Endothelial cell of umbilical vein (primary cell): ENCODE results near the gene MAPK8IP3. TPM values are rescaled to one million over a fixed set of nuclear protein-coding genes. Genes with fewer than 3 reads are reported as not detected.

Experiments used
- BruUV-seq: library from RNA; stranded (reverse); fragments of 400-500 nt; replicated peaks from 2 replicates; lab custom pipeline; 2021; lab: Mats Ljungman, UMichigan
- CTCF ChIA-PET: fragments of 300-600, 350-600 bp; sonication (Branson Sonifier 250); formaldehyde crosslinking; loops from one replicate; lab custom pipeline; 2021; ENCODE audit warnings: antibody characterized with exemption, inconsistent platforms; lab: Charles Lee
- POLR2A ChIA-PET: fragments of 300-600, 350-600 bp; sonication (Branson Sonifier 250); formaldehyde crosslinking; loops from one replicate; lab custom pipeline; 2021; ENCODE audit warnings: antibody characterized with exemption, inconsistent platforms; lab: Charles Lee
- DNase-seq: peaks from one replicate; pipeline ENCODE4 v3.0.0-alpha.2; 2011; ENCODE audit warnings: low read depth, low spot score
- FAIRE-seq: peaks from 2 replicates; lab custom pipeline; 2011; peaks lifted over from hg19 to GRCh38; lab: Jason Lieb, UNC
- H2AFZ ChIP-seq: 2 replicates; pipeline ENCODE4 v1.6.0; 2012; ENCODE audit warnings: low read depth, low read length, control low read depth, inconsistent platforms
- H3K27ac ChIP-seq: 2 replicates; pipeline ENCODE4 v1.5.1; 2011; ENCODE audit warnings: low read depth, mild to moderate bottlenecking, control low read depth, low read length, moderate library complexity; ENCODE audit not compliant: insufficient read depth
- H3K27me3 ChIP-seq, 2 experiments: 2 replicates each; pipeline versions ENCODE4 v1.6.0 to v1.6.1; 2011; ENCODE audit warnings: low read length in 2 of 2, mixed read lengths in 1 of 2; ENCODE audit not compliant: control insufficient read depth in 2 of 2, insufficient read depth in 2 of 2
- H3K36me3 ChIP-seq, 2 experiments: 2 replicates in 1 of 2; 3 replicates in 1 of 2; pipeline ENCODE4 v1.5.1; 2011; ENCODE audit warnings: low read length in 2 of 2, mild to moderate bottlenecking in 1 of 2, moderate library complexity in 1 of 2; ENCODE audit not compliant: control insufficient read depth in 2 of 2, insufficient read depth in 2 of 2; ENCODE audit errors: extremely low read depth in 1 of 2
- H3K4me1 ChIP-seq: 3 replicates; pipeline ENCODE4 v1.5.1; 2011; ENCODE audit warnings: mild to moderate bottlenecking, low read length; ENCODE audit not compliant: control insufficient read depth, insufficient read depth; ENCODE audit errors: extremely low read depth
- H3K4me2 ChIP-seq: 2 replicates; pipeline ENCODE4 v1.6.1; 2011; ENCODE audit warnings: low read length, control low read depth, mixed read lengths; ENCODE audit not compliant: insufficient read depth
- H3K4me3 ChIP-seq, 3 experiments: fragments of 200-600 bp in 1 of 3; sonication (generic), shearing (Covaris generic) in 1 of 3; replicated peaks in 1 of 3; 2 replicates each; pipeline ENCODE4 v1.5.1; 2011 to 2016; ENCODE audit warnings: control low read depth in 3 of 3, low read length in 3 of 3, mild to moderate bottlenecking in 2 of 3, inconsistent platforms in 1 of 3, low read depth in 1 of 3, moderate library complexity in 1 of 3; ENCODE audit not compliant: insufficient read depth in 1 of 3
- H3K79me2 ChIP-seq: 2 replicates; pipeline ENCODE4 v1.6.0; 2012; ENCODE audit warnings: low read length, inconsistent platforms; ENCODE audit not compliant: control insufficient read depth, insufficient read depth
- H3K9ac ChIP-seq: replicated peaks from 2 replicates; pipeline ENCODE3; 2011; ENCODE audit warnings: low read length, control low read depth; ENCODE audit not compliant: insufficient read depth; ENCODE audit errors: extremely low read depth
- H3K9me1 ChIP-seq: replicated peaks from 3 replicates; pipeline ENCODE4 v1.6.0; 2011; ENCODE audit warnings: mild to moderate bottlenecking, low read length; ENCODE audit not compliant: control insufficient read depth, insufficient read depth; ENCODE audit errors: extremely low read depth
- H3K9me3 ChIP-seq: replicated peaks from 2 replicates; pipeline ENCODE4 v1.5.1; 2012; ENCODE audit warnings: low read length, inconsistent platforms; ENCODE audit not compliant: control insufficient read depth, insufficient read depth
- H4K20me1 ChIP-seq: replicated peaks from 2 replicates; pipeline ENCODE3; 2011; ENCODE audit warnings: mild to moderate bottlenecking, low read length; ENCODE audit not compliant: control insufficient read depth, insufficient read depth; ENCODE audit errors: extremely low read depth
- CTCF ChIP-seq, 2 donors: IDR thresholded peaks; 1 replicate in 1 of 2; 2 replicates in 1 of 2; pipeline ENCODE4 v1.5.1; 2011; ENCODE audit warnings: low read length in 2 of 2, mild to moderate bottlenecking in 2 of 2, moderate library complexity in 2 of 2, control low read depth in 1 of 2, inconsistent platforms in 1 of 2, low read depth in 1 of 2; ENCODE audit not compliant: insufficient read depth in 1 of 2; ENCODE audit errors: extremely low read depth in 1 of 2
- EZH2 ChIP-seq: IDR thresholded peaks from 2 replicates; pipeline ENCODE4 v1.6.1; 2012; ENCODE audit warnings: borderline replicate concordance, low read depth, mild to moderate bottlenecking, moderate library complexity, low read length, inconsistent platforms; ENCODE audit not compliant: severe bottlenecking
- FOS ChIP-seq: IDR thresholded peaks from 2 replicates; pipeline ENCODE4 v1.6.1; 2011; ENCODE audit warnings: mild to moderate bottlenecking, low read length, moderate library complexity, borderline replicate concordance; ENCODE audit not compliant: insufficient read depth
- GATA2 ChIP-seq: IDR thresholded peaks from 2 replicates; pipeline ENCODE4 v1.7.0; 2011; ENCODE audit warnings: low read depth, mild to moderate bottlenecking, moderate library complexity, mixed read lengths, low read length; ENCODE audit not compliant: insufficient read length, insufficient read depth
- JUN ChIP-seq: IDR thresholded peaks from 2 replicates; pipeline ENCODE4 v1.6.1; 2011; ENCODE audit warnings: borderline replicate concordance, low read depth; ENCODE audit not compliant: insufficient read length, insufficient read depth
- MAX ChIP-seq: IDR thresholded peaks from 2 replicates; pipeline ENCODE4 v1.6.1; 2011; ENCODE audit not compliant: insufficient read depth, insufficient read length
- MYC ChIP-seq: IDR thresholded peaks from one replicate; pipeline ENCODE4 v1.6.1; 2011; ENCODE audit warnings: mild to moderate bottlenecking, low read depth, low read length
- POLR2A ChIP-seq: IDR thresholded peaks from 2 replicates; pipeline ENCODE4 v1.6.1; 2012; ENCODE audit warnings: low read depth, mild to moderate bottlenecking, control low read depth, low read length
- POLR2AphosphoS5 ChIP-seq: IDR thresholded peaks from 2 replicates; pipeline ENCODE4 v1.6.1; 2012; ENCODE audit warnings: low read depth, mild to moderate bottlenecking, control low read depth, low read length, moderate library complexity; ENCODE audit not compliant: insufficient read depth
- dilution Hi-C: fragments of 300-500 bp; cut with MboI; formaldehyde crosslinking; loops from one replicate; pipeline ENCODE4 v1.15.0; 2019; ENCODE audit warnings: low sequenced_read_pairs; ENCODE audit not compliant: extremely low pct_ligation_motif_present
- intact Hi-C: fragments of 100-400 bp; cut with micrococcal nuclease; formaldehyde crosslinking; loops from one replicate; pipeline ENCODE4 v1.10.0; 2022
- polyA plus RNA-seq, 4 experiments: library from polyadenylated mRNA; depleted of rRNA in 3 of 4; stranded (reverse) in 3 of 4; unstranded in 1 of 4; fragments of >200 nt; gene quantifications; 2 replicates each; pipeline versions ENCODE4 v1.2.1 to v1.2.3, GENCODE V29; 2011 to 2012; ENCODE audit warnings: missing spikeins in 1 of 4
- total RNA-seq: library from RNA; stranded (reverse); gene quantifications from 2 replicates; pipeline ENCODE4 v1.2.3, GENCODE V29; 2021

MAPK8IP3 gene
- total and polyA plus RNA-seq, 2 donors (not counting 3 experiments of a cell fraction or from before 2014, with no cell fraction given) = 40.7 to 92.2 TPM

DNA sequence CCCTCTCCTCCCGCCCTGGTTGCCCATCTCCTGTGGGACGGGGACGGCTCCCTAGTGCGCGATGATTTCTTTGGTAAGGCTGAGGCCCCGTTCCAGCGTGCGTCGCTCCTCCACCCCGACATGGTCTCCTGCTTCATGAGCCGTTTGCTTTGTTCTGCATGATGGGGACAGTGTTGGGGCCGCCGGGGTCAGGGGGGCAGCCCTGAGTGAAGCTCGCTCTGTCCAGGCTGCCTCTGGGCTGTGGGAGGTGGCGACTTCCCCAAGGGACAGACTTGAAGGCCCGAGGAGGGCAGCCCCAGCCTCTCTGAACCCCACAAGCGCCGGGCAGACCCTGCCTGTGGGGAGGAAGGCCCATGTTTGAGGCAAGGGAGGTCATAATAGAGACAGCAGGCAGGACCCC is 52.9 kb downstream of the MAPK8IP3 start:
- CTCF ChIA-PET = interaction anchor here (1.6 kb wide), 1 partner anchor 11 kb away, joined by 4 read pairs; no protein-coding TSS in a partner anchor
- H3K36me3 ChIP-seq = peaks cover 2 to 31% of the 10 kb centered on the region in 2 experiments

More for the DNA sequence above, 52.9 kb downstream of the MAPK8IP3 start:
- Histone ChIP-seq H3K4me3 (no peak overlapping the region), H4K20me1 (no peaks in the 10 kb centered on the region), H3K9me1 (no peaks in the 10 kb centered on the region), H3K27ac (no peak overlapping the region), H3K9ac (no peak overlapping the region), H3K9me3 (no peaks in the 10 kb centered on the region), H3K4me2 (no peak overlapping the region), H3K4me1 (no peaks in the 10 kb centered on the region), H3K27me3 (no peaks in the 10 kb centered on the region), H3K79me2 (no peaks in the 10 kb centered on the region), H2AFZ (no peak overlapping the region)
- intact Hi-C loops (no loop called here), dilution Hi-C loops (no loop called here)
- no peak for TF ChIP-seq MAX
- no peak for TF ChIP-seq POLR2A
- no peak for TF ChIP-seq FOS
- no peak for TF ChIP-seq GATA2
- TF ChIP-seq EZH2 = no peak
- TF ChIP-seq JUN = no peak
- no peak for TF ChIP-seq MYC
- TF ChIP-seq CTCF (IDR thresholded peaks at IDR 0.05; ENCODE audit: extremely low read depth in 1 of 2, insufficient read depth in 1 of 2, low read depth in 1 of 2, low read length in 2 of 2) = no peak
- TF ChIP-seq POLR2AphosphoS5 = no peak
- POLR2A ChIA-PET = no interaction called here
- FAIRE-seq (no peak), DNase-seq (no peak)
- BruUV-seq = no TSS peak
